ENCODE measurements around the gene SND1.

Gene SND1

DNA sequence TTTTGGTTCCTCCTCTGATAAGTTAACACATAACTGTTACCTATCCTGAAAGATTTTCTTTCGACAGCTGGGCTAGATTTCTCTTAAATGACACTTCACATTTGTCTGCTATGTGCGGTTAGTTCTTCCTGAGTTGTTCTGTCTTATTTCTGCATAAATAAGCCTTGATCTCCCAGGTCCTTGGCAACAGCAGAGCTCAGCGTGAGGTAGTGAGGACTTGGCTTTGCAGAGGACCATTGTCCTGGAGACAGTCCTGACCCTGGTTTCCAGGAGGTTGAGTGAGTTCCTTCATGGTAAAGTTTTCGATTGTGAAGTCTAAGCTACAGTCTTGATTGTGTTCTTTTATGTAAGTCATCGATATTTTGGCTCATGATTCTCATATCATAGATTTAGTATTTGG lies 23.7 kb downstream of the SND1 start:
- TF ChIP-seq, protein P1, sequence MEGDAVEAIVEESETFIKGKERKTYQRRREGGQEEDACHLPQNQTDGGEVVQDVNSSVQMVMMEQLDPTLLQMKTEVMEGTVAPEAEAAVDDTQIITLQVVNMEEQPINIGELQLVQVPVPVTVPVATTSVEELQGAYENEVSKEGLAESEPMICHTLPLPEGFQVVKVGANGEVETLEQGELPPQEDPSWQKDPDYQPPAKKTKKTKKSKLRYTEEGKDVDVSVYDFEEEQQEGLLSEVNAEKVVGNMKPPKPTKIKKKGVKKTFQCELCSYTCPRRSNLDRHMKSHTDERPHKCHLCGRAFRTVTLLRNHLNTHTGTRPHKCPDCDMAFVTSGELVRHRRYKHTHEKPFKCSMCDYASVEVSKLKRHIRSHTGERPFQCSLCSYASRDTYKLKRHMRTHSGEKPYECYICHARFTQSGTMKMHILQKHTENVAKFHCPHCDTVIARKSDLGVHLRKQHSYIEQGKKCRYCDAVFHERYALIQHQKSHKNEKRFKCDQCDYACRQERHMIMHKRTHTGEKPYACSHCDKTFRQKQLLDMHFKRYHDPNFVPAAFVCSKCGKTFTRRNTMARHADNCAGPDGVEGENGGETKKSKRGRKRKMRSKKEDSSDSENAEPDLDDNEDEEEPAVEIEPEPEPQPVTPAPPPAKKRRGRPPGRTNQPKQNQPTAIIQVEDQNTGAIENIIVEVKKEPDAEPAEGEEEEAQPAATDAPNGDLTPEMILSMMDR (IDR thresholded peaks at IDR 0.05; ENCODE audit: insufficient read depth, missing control alignments): no peak
- DNase-seq (ENCODE audit: insufficient read length, low spot score) (no peak), FAIRE-seq (no peak)

DNA sequence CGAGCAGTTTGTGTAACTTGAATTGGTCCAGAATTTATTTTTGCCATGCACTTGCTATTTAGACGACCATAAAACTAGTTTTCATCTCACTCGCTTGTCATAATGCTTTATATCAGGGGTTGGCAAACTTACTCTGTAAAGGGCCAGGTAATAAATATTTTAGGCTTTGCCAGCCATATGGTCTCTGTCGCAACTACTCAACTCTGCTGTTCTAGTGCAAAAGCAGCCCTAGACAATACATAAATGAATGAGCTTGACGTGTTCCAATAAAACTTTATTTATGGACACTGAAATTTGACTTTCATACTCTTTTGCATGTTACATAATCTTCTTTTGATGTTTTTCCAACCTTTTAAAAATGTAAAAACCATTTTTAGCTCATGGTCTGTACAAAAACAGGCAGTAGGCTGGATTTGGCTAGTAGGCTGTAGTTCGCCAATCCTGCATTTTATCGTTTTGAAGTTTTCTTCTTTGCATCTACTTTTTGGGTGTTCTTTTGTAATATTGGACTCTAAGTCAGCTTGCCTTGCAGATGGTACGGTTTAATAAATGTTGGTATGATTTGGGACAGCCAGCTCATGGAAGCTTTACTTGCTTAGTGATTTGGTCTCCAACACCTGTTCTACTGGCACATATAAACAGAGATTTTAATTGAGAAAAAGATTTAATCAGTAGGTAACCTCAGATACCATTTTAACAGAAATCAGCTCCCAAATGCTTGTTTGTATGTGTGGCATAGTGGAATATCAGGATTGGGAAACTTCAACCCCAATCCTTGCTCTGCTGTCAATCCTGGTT lies 25.6 kb downstream of the SND1 start:
- TF ChIP-seq, protein P1 (IDR thresholded peaks at IDR 0.05; ENCODE audit: insufficient read depth, missing control alignments): no peak
- DNase-seq (ENCODE audit: insufficient read length, low spot score): no peak
- FAIRE-seq: no peak

DNA sequence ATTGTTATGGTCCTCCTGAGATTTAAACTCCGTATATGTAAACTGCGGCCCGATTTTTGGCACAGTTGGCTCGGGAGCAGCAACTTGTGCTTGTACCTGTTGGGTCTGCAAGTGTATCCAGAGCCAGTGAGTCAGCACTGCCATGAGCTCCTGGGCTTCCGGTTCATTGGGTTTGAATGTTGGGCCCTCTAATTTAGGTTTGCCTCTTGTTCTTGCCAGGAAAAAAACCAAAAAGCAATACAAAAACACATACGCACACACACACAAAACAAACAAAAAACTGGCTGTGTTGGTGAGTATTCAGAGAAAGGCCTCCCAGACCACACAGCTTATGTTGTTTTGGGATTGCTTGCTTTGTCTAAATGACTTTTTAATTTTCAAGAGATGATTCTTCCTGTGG lies 26.3 kb downstream of the SND1 start:
- TF ChIP-seq, protein P1 (IDR thresholded peaks at IDR 0.05; ENCODE audit: insufficient read depth, missing control alignments): no peak
- DNase-seq (ENCODE audit: insufficient read length, low spot score): no peak
- FAIRE-seq: no peak

DNA sequence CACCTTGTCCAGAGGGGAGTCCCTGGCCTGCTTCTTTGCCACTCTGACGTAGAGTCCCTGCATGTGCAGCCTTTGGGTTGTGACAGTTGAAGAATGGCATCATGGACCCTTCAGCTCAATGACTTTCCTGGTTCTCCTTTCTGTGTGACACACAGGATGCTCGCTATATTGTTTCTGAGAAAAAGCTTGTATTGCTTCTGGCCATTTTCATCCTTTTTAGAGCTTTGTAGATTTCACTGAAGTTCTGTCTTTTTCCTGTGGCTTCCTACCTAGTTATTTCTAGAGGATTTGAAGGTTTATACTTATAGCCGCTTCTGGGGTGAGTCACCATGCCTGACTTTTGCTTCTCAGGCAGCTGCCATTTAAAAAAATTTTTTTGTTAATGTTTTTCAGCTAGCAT lies 27.0 kb downstream of the SND1 start:
- FAIRE-seq (no peak), DNase-seq (ENCODE audit: insufficient read length, low spot score) (no peak)
- TF ChIP-seq, protein P1 (IDR thresholded peaks at IDR 0.05; ENCODE audit: insufficient read depth, missing control alignments): no peak

DNA sequence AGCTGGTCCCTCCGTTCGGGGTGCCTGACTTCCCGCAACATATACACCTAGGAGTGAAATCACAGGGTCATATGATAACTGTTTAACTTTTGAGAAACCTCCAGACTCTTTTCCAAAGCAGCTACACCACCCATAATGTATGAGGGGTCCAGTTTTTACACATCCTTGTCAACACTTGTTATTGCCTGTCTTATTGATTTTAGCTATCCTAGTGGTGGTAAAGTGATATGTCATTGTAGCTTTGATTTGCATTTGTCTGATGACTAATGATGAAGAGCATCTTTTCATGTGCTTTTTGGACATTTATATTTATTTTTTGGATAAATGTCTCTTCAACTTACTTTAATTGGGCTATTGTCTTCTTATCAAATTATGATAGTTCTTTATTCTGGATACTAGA lies 29.0 kb downstream of the SND1 start:
- TF ChIP-seq, protein P1 (IDR thresholded peaks at IDR 0.05; ENCODE audit: insufficient read depth, missing control alignments): no peak
- FAIRE-seq (no peak), DNase-seq (ENCODE audit: insufficient read length, low spot score) (no peak)

DNA sequence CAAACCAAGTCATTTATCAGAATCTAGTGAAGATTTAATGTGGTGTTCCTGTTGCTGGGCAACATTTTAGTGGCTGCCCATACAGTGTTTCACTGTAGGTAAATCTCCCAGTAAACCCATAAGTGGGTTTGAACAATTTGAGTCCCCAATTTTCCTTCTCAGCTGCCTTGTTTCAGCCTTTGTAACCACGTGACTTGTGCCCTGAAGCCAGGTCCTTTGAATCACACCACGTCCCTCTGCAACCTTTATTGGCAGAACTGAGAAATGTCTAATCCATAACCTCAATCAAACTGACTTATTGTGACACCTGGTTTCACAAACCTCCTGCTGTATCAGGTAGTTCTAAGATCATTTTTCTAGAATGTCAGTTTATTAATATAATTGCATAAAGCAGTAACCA lies 30.1 kb downstream of the SND1 start:
- TF ChIP-seq, protein P1 (IDR thresholded peaks at IDR 0.05; ENCODE audit: insufficient read depth, missing control alignments): no peak
- FAIRE-seq (no peak), DNase-seq (ENCODE audit: insufficient read length, low spot score) (no peak)

Measured in D721Med (cell line).